22Rv1 (cell line): ENCODE measurements around the gene SLC9A9.

ENCODE experiments used
- ZFX ChIP-seq: fragments of 450-650 bp; IDR thresholded peaks from 2 replicates; pipeline ENCODE4 v1.6.1; 2017; ENCODE audit warnings: antibody characterized with exemption, borderline replicate concordance
- TF ChIP-seq, protein P1 (sequence below): fragments of 450-650 bp; IDR thresholded peaks from 2 replicates; pipeline ENCODE4 v1.5.1; 2017; ENCODE audit warnings: mild to moderate bottlenecking

DNA sequence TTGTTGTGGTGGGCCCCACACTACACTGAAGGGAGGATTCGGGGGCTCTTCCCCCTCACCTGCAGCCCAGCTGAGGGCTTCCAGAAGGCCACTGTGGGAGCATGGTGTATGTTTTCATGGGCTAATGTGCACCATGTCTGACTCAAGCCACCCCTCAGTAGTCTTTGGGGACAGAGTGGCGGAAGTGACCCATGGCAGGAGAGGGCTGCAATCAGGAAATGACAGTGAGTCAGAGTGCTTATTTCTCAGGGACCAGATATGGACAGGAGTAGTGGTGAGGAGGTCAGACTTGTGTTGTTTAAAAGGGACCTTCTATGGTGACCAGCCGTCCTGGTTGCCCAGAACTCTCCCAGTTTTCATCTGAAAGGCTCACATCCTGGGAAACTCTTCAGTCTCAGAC lies 32.8 kb upstream of the SLC9A9 start:
- TF ChIP-seq, protein P1, sequence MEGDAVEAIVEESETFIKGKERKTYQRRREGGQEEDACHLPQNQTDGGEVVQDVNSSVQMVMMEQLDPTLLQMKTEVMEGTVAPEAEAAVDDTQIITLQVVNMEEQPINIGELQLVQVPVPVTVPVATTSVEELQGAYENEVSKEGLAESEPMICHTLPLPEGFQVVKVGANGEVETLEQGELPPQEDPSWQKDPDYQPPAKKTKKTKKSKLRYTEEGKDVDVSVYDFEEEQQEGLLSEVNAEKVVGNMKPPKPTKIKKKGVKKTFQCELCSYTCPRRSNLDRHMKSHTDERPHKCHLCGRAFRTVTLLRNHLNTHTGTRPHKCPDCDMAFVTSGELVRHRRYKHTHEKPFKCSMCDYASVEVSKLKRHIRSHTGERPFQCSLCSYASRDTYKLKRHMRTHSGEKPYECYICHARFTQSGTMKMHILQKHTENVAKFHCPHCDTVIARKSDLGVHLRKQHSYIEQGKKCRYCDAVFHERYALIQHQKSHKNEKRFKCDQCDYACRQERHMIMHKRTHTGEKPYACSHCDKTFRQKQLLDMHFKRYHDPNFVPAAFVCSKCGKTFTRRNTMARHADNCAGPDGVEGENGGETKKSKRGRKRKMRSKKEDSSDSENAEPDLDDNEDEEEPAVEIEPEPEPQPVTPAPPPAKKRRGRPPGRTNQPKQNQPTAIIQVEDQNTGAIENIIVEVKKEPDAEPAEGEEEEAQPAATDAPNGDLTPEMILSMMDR = no peak
- TF ChIP-seq ZFX = no peak
